Spinal cord (tissue), 10 donors: ENCODE measurements around the gene SF1. TPM values are rescaled to one million over a fixed set of nuclear protein-coding genes. Genes with fewer than 3 reads are reported as not detected.

ENCODE experiments used
- DNase-seq, 6 donors: peaks; one replicate each; pipeline versions ENCODE4 v3.0.0 to v3.0.0-alpha.2; 2013 to 2015; ENCODE audit warnings: low spot score in 6 of 6, low read depth in 4 of 6
- H3K27ac ChIP-seq: one replicate; pipeline ENCODE4 v1.5.1; 2013; ENCODE audit warnings: low read depth, low read length, control low read depth
- H3K27me3 ChIP-seq: one replicate; pipeline ENCODE4 v1.6.1; 2013; ENCODE audit warnings: low read length; ENCODE audit not compliant: control insufficient read depth, insufficient read depth
- H3K36me3 ChIP-seq: one replicate; pipeline ENCODE4 v1.6.1; 2013; ENCODE audit warnings: low read length; ENCODE audit not compliant: control insufficient read depth, insufficient read depth
- H3K4me1 ChIP-seq: one replicate; pipeline ENCODE4 v1.6.1; 2013; ENCODE audit warnings: low read length; ENCODE audit not compliant: control insufficient read depth, insufficient read depth
- H3K4me3 ChIP-seq: one replicate; pipeline ENCODE4 v1.5.1; 2013; ENCODE audit warnings: low read depth, low read length, control low read depth
- H3K9me3 ChIP-seq: one replicate; pipeline ENCODE4 v1.6.1; 2013; ENCODE audit warnings: low read length; ENCODE audit not compliant: control insufficient read depth, insufficient read depth
- WGBS: methylation state at CpG from one replicate; pipeline ENCODE4 v1.1.5; 2013; ENCODE audit warnings: missing lambda C conversion rate; ENCODE audit not compliant: insufficient coverage; 5-methylcytosine and 5-hydroxymethylcytosine counted together
- polyA plus RNA-seq, 2 donors: library from polyadenylated mRNA; unstranded; fragments of 120-200 nt; gene quantifications; one replicate each; pipeline ENCODE4 v1.2.1, GENCODE V29; 2013; ENCODE audit not compliant: insufficient read length in 2 of 2
- total RNA-seq, 2 donors: library from RNA; depleted of rRNA in 1 of 2; stranded (reverse); fragments of 120-200 nt in 1 of 2; fragments of >200 nt in 1 of 2; gene quantifications; one replicate each; pipeline versions ENCODE4 v1.2.3 to v1.2.4, GENCODE V29; 2013 to 2014
- donor health status: healthy.

The SF1 gene
- total and polyA plus RNA-seq, 4 donors, result 102 to 377 (median 202) TPM

DNA sequence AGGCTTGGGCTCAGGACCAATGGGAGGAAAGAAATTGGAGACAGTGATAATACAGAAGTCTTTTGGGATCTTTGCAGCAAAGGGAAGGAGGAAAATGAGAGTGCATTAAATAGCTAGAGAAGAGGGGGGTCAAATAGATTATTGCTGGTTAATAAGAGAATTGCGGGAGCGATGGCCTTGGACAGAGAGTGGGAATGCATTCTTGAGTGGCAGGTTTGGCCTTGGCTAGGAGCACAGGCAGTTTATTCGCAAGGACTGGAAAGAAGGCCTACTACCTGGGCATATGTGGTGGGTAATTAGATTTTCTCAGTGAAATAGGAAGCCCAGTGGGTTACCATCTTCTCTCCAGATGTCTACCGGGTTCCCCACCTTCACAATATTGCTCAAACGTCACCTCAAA, 35.5 kb upstream of the SF1 start:
- no peaks in the 10 kb centered on the region for H3K36me3 ChIP-seq
- DNase-seq, result no peak
- H3K9me3 ChIP-seq, result no peaks in the 10 kb centered on the region
- H3K27ac ChIP-seq, result no peak overlapping the region
- H3K27me3 ChIP-seq, result no peaks in the 10 kb centered on the region
- H3K4me3 ChIP-seq, result no peak overlapping the region
- H3K4me1 ChIP-seq, result peaks cover 12% of the 10 kb centered on the region
- WGBS, result 95% methylated on average over 4 of the region's 5 CpGs

DNA sequence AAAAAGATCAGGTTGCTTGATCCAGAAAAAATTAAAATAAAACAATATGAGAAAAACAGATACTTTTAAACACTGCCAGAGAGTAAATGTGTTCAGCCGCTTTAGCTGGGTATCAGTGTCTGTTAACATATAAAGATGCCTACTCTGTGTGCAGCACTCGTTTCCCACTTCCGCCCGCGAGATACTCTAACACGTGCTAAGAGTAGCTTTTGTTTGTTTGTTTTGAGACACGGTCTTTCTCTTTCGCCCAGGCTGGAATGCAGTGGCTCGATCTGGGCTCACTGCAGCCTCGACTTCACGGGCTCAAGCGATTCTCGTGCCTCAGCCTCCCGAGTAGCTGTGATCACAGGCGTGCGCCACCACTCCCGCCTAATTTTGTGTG, 32.5 kb upstream of the SF1 start:
- no peaks in the 10 kb centered on the region for H3K9me3 ChIP-seq
- no peak for DNase-seq
- peaks cover 22% of the 10 kb centered on the region for H3K4me1 ChIP-seq
- peak overlapping the region; percentile 84 for H3K4me3 ChIP-seq
- H3K27ac ChIP-seq, result no peak overlapping the region
- H3K27me3 ChIP-seq, result no peaks in the 10 kb centered on the region
- 4% methylated on average over 5 of the region's 17 CpGs for WGBS
- H3K36me3 ChIP-seq, result peaks cover 26% of the 10 kb centered on the region

DNA sequence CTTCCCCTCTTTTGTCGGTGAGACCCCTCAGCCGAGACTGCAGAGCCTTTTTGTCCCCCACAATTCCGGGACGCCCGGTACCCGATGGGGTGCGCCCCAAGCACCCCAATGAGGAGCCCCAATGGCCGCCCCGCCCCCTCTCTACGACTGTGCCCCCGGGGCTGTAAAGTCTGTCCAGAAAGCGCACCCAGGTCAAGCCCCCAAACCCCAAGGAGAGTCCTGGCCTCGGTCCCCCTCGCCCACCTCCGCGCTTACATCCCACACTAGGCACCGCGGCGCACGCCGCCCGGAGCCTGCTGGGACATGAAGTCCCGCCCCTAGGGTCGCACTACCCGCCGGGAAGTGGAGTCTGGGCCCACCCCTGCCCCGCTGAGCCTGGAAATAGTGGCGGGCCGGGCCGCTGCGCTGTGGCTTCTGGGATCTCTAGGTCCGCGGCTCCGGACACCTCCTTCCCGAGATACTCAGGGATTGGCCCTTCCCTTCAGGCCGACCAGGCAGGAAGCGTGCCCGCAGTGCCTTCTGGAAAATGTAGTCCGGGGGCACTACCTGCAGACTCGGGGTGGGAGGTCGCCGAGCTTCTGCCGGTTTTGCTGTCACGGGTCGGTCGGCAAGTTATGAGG, 32.0 kb upstream of the SF1 start, which contains the start of gene MEN1:
Gene MEN1 (minus strand): TSS at position 281 of the 620 bp plus-strand sequence. CDS start 442 bp downstream, outside the sequence.
- DNase-seq, result peak; percentile 80 to 98 (median 90)
- peaks cover 22% of the 10 kb centered on the region for H3K4me1 ChIP-seq
- H3K9me3 ChIP-seq, result no peaks in the 10 kb centered on the region
- H3K27me3 ChIP-seq, result no peaks in the 10 kb centered on the region
- H3K4me3 ChIP-seq, result peak within 1 kb of the TSS; percentile 84
- peak within 1 kb of the TSS; percentile 50 for H3K27ac ChIP-seq
- H3K36me3 ChIP-seq, result peaks cover 31% of the 10 kb centered on the region
- WGBS, result 0% methylated on average over 38 of the region's 46 CpGs

DNA sequence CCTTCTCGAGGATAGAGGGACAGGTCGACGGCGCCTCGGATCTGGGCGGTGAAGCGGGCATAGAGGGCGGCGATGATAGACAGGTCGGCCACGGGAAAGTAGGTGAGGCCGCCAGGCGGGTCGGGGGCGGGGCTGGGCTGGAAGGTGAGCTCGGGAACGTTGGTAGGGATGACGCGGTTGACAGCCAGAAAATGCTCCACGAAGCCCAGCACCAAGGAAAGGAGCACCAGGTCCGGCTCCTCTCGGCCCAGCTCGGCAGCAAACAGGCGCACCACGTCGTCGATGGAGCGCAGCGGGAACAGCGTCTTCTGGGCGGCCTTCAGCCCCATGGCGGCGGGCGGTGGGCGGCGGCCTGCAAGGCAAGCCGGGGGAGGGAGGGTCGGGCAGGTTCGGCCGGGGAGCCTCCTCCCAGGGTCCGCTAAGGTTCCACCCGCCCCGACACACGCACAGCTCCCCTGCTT, 31.5 kb upstream of the SF1 start:
- peak overlapping the region; percentile 84 for H3K4me3 ChIP-seq
- peak overlapping the region; percentile 50 for H3K27ac ChIP-seq
- no peaks in the 10 kb centered on the region for H3K27me3 ChIP-seq
- H3K9me3 ChIP-seq, result no peaks in the 10 kb centered on the region
- 1% methylated on average over 44 of the region's 44 CpGs for WGBS
- H3K36me3 ChIP-seq, result peaks cover 37% of the 10 kb centered on the region
- peaks cover 22% of the 10 kb centered on the region for H3K4me1 ChIP-seq
- peak in 1 of 6 donors; percentile 22 for DNase-seq

DNA sequence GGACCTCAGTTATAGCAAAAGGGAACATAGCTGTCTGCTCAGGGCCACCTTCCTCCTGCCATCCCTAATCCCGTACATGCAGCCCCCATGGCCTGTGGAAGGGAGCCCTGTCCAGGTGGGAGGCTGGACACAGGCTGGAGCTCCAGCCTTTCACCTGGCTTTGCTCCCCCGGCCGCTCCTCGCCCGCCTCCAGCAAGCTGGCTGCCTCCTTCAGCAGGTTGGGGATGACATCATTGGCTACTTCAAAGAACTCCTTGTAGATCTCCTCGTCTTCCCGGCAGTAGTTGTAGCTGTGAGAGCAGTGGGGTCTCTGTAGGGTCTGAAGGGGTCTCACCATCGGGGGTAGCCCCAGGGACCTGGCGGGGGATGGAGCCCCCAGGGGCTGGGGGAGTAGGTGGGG, 27.1 kb upstream of the SF1 start:
- Histone ChIP-seq H3K27me3 (no peaks in the 10 kb centered on the region), H3K36me3 (peaks cover 62% of the 10 kb centered on the region), H3K4me3 (no peak overlapping the region), H3K27ac (no peak overlapping the region), H3K9me3 (no peaks in the 10 kb centered on the region), H3K4me1 (peaks cover 49% of the 10 kb centered on the region)
- WGBS, result 86% methylated on average over 9 of the region's 9 CpGs
- no peak for DNase-seq

DNA sequence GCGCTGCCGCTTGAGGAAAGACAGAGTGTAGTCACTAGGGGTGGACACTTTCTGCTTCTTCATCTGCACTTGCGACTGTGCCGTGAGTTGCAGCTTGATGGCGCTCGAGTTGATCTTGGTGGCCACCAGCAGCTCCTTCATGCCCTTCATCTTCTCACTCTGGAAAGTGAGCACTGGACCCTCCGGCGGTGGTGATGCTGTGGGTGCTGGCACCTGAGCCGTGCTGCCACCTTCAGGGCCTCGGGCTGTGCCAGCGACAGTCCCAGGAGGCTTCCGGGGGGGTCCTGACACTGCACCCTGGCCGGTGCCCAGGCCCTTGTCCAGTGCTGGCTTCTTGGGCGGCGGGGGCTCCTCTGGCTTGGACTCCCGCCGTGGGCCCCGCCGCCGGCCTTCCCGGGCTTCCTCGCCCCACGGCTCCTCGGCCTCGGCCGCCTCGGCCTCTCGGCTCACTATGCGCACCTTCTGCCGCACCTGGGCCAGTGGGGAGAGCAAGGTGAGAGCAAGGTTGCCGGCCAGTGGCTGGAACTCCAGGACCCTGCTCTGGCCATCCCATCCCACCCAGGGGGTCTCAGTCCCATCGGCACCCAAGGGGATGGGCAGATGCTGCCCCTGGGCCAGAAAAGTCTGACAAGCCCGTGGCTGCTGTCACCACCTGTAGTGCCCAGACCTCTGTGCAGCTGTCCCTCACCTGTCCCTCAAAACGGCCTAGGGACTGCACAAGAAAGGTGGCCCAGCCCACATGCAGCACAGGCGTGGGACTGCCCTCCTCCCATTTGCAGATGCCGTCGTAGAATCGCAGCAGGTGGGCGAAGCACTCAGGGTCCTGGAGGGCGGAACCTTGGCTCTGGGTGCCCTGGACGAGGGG, 26.2 kb upstream of the SF1 start:
- peaks cover 71% of the 10 kb centered on the region for H3K36me3 ChIP-seq
- H3K9me3 ChIP-seq, result no peaks in the 10 kb centered on the region
- no peak overlapping the region for H3K27ac ChIP-seq
- no peak for DNase-seq
- no peaks in the 10 kb centered on the region for H3K27me3 ChIP-seq
- 93% methylated on average over 37 of the region's 41 CpGs for WGBS
- no peak overlapping the region for H3K4me3 ChIP-seq
- H3K4me1 ChIP-seq, result peaks cover 48% of the 10 kb centered on the region

DNA sequence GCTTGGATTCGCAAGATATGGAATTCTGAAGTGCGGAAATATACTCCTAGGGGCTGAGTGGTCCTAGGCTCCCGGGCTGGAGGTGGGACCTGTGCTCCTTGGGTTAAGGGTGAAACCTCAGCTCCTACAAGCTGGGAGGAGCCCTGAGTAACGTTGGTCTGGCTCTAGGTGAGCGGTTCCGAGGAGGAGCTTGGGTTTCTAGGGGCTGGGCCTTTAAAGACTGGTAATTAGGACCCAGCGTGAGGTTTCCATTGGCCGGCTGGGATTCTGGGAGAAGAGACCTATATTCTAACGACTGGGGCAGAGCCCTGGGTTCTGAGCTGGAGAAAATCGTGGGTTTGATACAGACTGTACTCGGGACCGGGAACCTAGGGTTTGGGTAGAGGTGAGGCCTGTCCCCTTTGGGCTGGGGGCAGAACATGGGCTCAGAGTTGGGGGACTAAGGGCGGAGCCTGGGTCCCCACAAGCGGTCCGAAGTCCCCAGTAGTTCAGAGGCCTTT, 25.6 kb upstream of the SF1 start:
- H3K4me1 ChIP-seq, result peaks cover 41% of the 10 kb centered on the region
- DNase-seq, result no peak
- WGBS, result 42% methylated on average over 15 of the region's 15 CpGs
- H3K9me3 ChIP-seq, result no peaks in the 10 kb centered on the region
- H3K27ac ChIP-seq, result peak overlapping the region; percentile 95
- no peaks in the 10 kb centered on the region for H3K27me3 ChIP-seq
- peaks cover 78% of the 10 kb centered on the region for H3K36me3 ChIP-seq
- peak overlapping the region; percentile 85 for H3K4me3 ChIP-seq

DNA sequence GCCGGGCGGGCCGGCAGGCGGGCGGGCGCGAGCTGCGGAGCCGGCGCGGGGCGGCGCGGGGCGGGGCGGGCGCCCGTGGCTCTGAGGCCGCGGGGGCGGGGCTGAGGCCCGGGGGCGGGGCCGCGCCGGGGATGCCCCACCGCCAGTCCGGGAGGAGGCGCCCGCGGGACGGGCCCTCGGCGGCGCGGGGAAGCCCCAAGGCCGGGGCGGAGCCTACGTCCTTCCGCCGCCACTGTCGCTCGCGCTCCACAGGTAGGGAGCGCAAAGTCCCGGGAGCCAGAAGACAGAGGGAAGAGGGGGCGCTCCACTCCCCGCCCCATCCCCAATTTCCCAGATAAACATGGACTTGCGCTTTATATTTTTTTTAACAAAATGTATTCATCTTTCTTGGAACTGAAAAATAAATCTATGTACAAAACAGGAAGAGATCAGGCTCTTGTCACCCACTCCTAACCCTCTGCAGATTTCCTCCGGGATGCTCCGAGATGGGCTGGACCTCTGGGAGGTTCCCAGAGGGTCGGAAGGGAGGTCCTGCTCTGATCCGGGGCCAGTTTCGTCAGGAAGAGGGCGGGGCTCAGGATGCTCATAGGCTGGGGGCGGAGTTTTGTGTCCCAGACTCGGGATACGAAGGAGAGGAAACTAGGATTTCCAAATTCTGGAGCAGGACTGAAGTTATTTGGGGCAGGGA, 25.0 kb upstream of the SF1 start, which contains the start of gene MAP4K2:
Gene MAP4K2 (minus strand): TSS at position 57 of the 688 bp plus-strand sequence. CDS start 65 bp downstream, outside the sequence.
- 0% methylated on average over 55 of the region's 58 CpGs for WGBS
- peak within 1 kb of the TSS; percentile 95 for H3K27ac ChIP-seq
- H3K4me3 ChIP-seq, result peak within 1 kb of the TSS; percentile 85
- DNase-seq, result peak; percentile 53 to 93 (median 68)
- H3K27me3 ChIP-seq, result no peaks in the 10 kb centered on the region
- H3K36me3 ChIP-seq, result peaks cover 81% of the 10 kb centered on the region
- H3K9me3 ChIP-seq, result no peaks in the 10 kb centered on the region
- peaks cover 36% of the 10 kb centered on the region for H3K4me1 ChIP-seq
